ENCODE data around the gene TNS3. TPM values are rescaled to one million over a fixed set of nuclear protein-coding genes. Genes with fewer than 3 reads are reported as not detected.

Gene TNS3
- total and polyA plus RNA-seq, 2 donors (not counting 1 experiment from before 2014, with no cell fraction given) = 11.4 to 77.5 TPM

GRCh38 chr7:47401611-47402570 lies 180.0 kb downstream of the TNS3 start:
- DNase-seq = no peak
- Mint-ChIP-seq H3K4me1 (peaks cover 8% of the 10 kb centered on the region), H3K27me3 (no peaks in the 10 kb centered on the region), H3K27ac (no peak overlapping the region), H3K4me3 (no peak overlapping the region), H3K9me3 (ENCODE audit: insufficient read depth) (no peaks in the 10 kb centered on the region)
- no peak overlapping the region for H2AFZ ChIP-seq (ENCODE audit: insufficient read depth, low read depth, low read length, poor library complexity, severe bottlenecking)
- H4K20me1 ChIP-seq (ENCODE audit: control insufficient read depth, insufficient read depth, low read length, poor library complexity, severe bottlenecking) = no peaks in the 10 kb centered on the region
- no peaks in the 10 kb centered on the region for H3K4me1 ChIP-seq (ENCODE audit: control insufficient read depth in 2 of 2, insufficient read depth in 2 of 2, low read length in 2 of 2)
- H3K4me2 ChIP-seq (replicated peaks; ENCODE audit: low read depth, low read length, poor library complexity, severe bottlenecking) = no peak overlapping the region
- no peak overlapping the region for H3K9ac ChIP-seq (ENCODE audit: low read length)
- CTCF ChIA-PET = interaction anchor here (1.2 kb wide), 1 partner anchor 30 kb away, joined by 4 read pairs; no protein-coding TSS in a partner anchor
- TF ChIP-seq, protein P1, sequence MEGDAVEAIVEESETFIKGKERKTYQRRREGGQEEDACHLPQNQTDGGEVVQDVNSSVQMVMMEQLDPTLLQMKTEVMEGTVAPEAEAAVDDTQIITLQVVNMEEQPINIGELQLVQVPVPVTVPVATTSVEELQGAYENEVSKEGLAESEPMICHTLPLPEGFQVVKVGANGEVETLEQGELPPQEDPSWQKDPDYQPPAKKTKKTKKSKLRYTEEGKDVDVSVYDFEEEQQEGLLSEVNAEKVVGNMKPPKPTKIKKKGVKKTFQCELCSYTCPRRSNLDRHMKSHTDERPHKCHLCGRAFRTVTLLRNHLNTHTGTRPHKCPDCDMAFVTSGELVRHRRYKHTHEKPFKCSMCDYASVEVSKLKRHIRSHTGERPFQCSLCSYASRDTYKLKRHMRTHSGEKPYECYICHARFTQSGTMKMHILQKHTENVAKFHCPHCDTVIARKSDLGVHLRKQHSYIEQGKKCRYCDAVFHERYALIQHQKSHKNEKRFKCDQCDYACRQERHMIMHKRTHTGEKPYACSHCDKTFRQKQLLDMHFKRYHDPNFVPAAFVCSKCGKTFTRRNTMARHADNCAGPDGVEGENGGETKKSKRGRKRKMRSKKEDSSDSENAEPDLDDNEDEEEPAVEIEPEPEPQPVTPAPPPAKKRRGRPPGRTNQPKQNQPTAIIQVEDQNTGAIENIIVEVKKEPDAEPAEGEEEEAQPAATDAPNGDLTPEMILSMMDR (IDR thresholded peaks at IDR 0.05) = no peak
- TF ChIP-seq EZH2 (IDR thresholded peaks at IDR 0.05; ENCODE audit: borderline replicate concordance, insufficient read depth, low read depth, low read length, poor library complexity, severe bottlenecking) = no peak
- POLR2A ChIA-PET = no interaction called here
- 98% methylated on average over 13 of the region's 17 CpGs for WGBS (ENCODE audit: insufficient coverage)
- peaks cover 0 to 33% of the 10 kb centered on the region in 2 experiments for H3K36me3 ChIP-seq (replicated peaks in 1 of 2; ENCODE audit: control extremely low read depth in 1 of 2, control insufficient read depth in 1 of 2, extremely low read depth in 1 of 2, insufficient read depth in 2 of 2, low read length in 1 of 2)
- H3K27me3 ChIP-seq (replicated peaks in 1 of 4; ENCODE audit: control extremely low read depth in 1 of 4, control insufficient read depth in 3 of 4, insufficient read depth in 4 of 4, low read length in 3 of 4) = no peaks in the 10 kb centered on the region
- H3K27ac ChIP-seq (ENCODE audit: low read length in 2 of 2) = no peak overlapping the region
- intact Hi-C loops (cut with micrococcal nuclease) = no loop called here
- no peaks in the 10 kb centered on the region for H3K79me2 ChIP-seq (ENCODE audit: control insufficient read depth, insufficient read depth, low read length)
- H3K9me3 ChIP-seq (ENCODE audit: control extremely low read depth in 1 of 3, control insufficient read depth in 2 of 3, insufficient read depth in 1 of 3, low read length in 2 of 3) = no peaks in the 10 kb centered on the region
- ATAC-seq (ENCODE audit: low read depth) = no peak
- no peak overlapping the region for H3K4me3 ChIP-seq (ENCODE audit: control extremely low read depth in 1 of 5, extremely low read depth in 1 of 5, insufficient read depth in 1 of 5, low read depth in 2 of 5, low read length in 4 of 5)

DNA sequence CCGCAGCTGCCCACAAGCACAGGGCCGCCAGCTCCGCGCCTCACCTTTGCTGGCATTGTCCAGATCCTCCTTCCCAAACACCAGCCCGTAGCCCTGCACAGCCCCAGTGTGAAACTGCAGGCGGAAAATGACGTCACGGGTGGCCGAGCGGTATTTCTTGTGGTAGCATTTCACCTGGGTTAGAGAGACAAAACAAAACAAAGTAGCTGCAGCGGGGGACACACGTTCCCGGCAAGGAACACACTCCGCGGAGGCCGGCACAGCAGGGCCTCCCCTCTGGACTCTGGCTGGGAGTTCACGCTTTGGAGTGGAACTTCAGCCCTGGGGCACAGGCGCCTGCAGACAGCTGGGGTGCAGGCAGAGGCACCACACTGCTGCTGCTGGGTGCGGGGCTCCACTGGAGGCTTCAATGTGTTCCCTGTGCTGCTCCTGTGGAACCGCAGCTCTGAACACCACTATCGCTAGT lies 181.1 kb downstream of the TNS3 start:
- no peaks in the 10 kb centered on the region for H4K20me1 ChIP-seq (ENCODE audit: control insufficient read depth, insufficient read depth, low read length, poor library complexity, severe bottlenecking)
- 93% methylated on average over 21 of the region's 21 CpGs for WGBS (ENCODE audit: insufficient coverage)
- intact Hi-C loops (cut with micrococcal nuclease) = no loop called here

More for the DNA sequence above, 181.1 kb downstream of the TNS3 start:
- H3K4me1 ChIP-seq (ENCODE audit: control insufficient read depth in 2 of 2, insufficient read depth in 2 of 2, low read length in 2 of 2) = no peaks in the 10 kb centered on the region
- no peaks in the 10 kb centered on the region for H3K79me2 ChIP-seq (ENCODE audit: control insufficient read depth, insufficient read depth, low read length)
- ChIA-PET CTCF (no interaction called here), POLR2A (no interaction called here)
- H3K4me3 Mint-ChIP-seq = no peak overlapping the region
- H3K27ac ChIP-seq (ENCODE audit: low read length in 2 of 2) = no peak overlapping the region
- H3K4me3 ChIP-seq (ENCODE audit: control extremely low read depth in 1 of 5, extremely low read depth in 1 of 5, insufficient read depth in 1 of 5, low read depth in 2 of 5, low read length in 4 of 5) = no peak overlapping the region
- H3K36me3 ChIP-seq (replicated peaks in 1 of 2; ENCODE audit: control extremely low read depth in 1 of 2, control insufficient read depth in 1 of 2, extremely low read depth in 1 of 2, insufficient read depth in 2 of 2, low read length in 1 of 2) = peaks cover 3 to 42% of the 10 kb centered on the region in 2 experiments
- TF ChIP-seq, protein P1 (IDR thresholded peaks at IDR 0.05) = no peak
- no peak for TF ChIP-seq EZH2 (IDR thresholded peaks at IDR 0.05; ENCODE audit: borderline replicate concordance, insufficient read depth, low read depth, low read length, poor library complexity, severe bottlenecking)
- H3K9me3 ChIP-seq (ENCODE audit: control extremely low read depth in 1 of 3, control insufficient read depth in 2 of 3, insufficient read depth in 1 of 3, low read length in 2 of 3) = no peaks in the 10 kb centered on the region
- no peak overlapping the region for H3K27ac Mint-ChIP-seq
- no peak overlapping the region for H3K9ac ChIP-seq (ENCODE audit: low read length)
- no peaks in the 10 kb centered on the region for H3K27me3 Mint-ChIP-seq
- peaks cover 8% of the 10 kb centered on the region for H3K4me1 Mint-ChIP-seq
- no peak overlapping the region for H3K4me2 ChIP-seq (replicated peaks; ENCODE audit: low read depth, low read length, poor library complexity, severe bottlenecking)
- H3K9me3 Mint-ChIP-seq (ENCODE audit: insufficient read depth) = no peaks in the 10 kb centered on the region
- no peak overlapping the region for H2AFZ ChIP-seq (ENCODE audit: insufficient read depth, low read depth, low read length, poor library complexity, severe bottlenecking)
- no peaks in the 10 kb centered on the region for H3K27me3 ChIP-seq (replicated peaks in 1 of 4; ENCODE audit: control extremely low read depth in 1 of 4, control insufficient read depth in 3 of 4, insufficient read depth in 4 of 4, low read length in 3 of 4)
- no peak for ATAC-seq (ENCODE audit: low read depth)
- no peak for DNase-seq

All from B cell (primary cell).